GM08714 (cell line): ENCODE data around the gene KRTAP10-11.
"Not testable (repeated sequence)": the region's sequence is repeated elsewhere in the genome, so short reads cannot be mapped to it uniquely, and the experiment has no call there.

Source experiments
- H3K4me3 ChIP-seq: fragments of 200-500 bp; sonication (Bioruptor generic); 2 replicates; pipeline ENCODE4 v1.5.1; 2014; ENCODE audit warnings: mild to moderate bottlenecking, low read length, inconsistent platforms
- ZNF274 ChIP-seq: IDR thresholded peaks from 2 replicates; pipeline ENCODE4 v1.6.1; 2012; ENCODE audit warnings: mild to moderate bottlenecking, low read depth, low read length

KRTAP10-11 gene

DNA sequence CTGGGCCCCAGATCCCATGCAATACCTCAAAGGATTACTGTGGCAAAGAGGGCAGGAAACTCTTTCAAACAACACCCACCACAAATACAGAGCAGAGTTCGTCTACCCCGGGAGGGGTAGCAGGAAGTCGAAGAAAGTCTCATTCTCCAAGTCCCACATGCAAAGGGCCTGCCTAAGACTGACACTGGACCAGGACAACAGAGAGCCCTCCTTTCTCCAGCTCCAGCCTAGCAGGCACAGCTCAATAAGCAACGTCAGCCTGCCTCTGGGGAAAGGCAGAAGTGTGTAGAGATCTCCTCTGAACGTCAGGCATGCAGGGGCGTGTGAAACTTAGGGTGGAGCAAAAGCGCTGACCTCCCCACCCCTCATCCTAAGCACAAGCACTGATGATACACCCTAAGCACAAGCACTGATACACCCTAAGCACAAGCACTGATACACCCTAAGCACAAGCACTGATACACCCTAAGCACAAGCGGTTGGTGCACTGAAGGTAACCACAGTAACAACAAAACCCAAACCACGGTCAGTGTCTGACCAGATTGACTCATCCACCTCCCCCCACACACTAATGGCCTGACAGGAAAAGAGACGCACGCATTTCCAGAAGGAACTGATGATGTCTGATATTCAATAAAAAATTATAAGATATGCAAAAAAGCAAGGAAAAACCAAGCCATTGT lies 12.8 kb downstream of the KRTAP10-11 start:
- TF ChIP-seq ZNF274, result no peak
- H3K4me3 ChIP-seq, result no peak overlapping the region

GRCh38 chr21:44661567-44661966 lies 15.4 kb downstream of the KRTAP10-11 start:
- H3K4me3 ChIP-seq, result not testable (repeated sequence)

- TF ChIP-seq ZNF274, result no peak
- H3K4me3 ChIP-seq, result no peak overlapping the region
Observed at GRCh38 chr21:44664691-44665090, 18.5 kb downstream of the KRTAP10-11 start.

DNA sequence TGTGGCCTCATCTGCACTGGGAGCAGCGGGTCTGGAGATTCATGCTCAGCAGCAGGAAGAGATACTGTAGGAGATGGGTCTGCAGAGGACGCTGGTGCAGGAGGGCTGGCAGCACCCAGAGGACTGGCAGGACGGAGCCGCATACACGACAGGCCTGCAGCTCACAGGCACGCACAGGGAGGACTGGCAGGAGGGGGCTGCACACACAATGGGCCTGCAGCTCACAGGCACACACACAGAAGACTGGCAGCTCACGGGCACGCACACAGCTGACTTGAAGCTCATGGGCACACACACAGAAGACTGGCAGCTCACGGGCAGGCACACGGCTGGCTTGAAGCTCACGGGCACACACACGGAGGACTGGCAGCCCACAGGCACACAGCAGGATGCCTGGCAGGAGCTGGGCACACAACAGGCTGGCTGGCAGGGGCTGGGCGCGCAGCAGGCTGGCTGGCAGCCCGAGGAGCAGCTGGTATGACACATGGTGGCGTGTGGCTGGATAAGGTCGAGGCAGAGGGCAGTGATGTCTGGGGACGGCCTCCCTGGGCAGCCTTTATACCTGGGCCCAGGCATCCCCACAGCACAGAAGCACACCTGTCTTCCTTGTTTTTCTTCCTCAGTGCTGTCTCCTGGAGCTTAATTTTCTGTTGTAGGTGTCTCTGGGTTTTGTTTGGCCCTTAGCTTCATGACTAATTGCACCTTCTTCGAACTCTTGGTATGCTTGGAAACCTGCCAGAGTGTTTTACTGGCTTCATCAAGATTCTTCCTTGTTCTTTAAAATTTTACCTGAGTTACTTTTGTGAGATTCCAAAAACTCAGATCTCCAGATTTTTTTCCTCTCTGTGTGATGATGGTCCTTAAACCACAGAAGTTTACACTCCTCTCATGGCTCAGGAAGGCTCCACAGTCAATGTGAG lies 20.4 kb downstream of the KRTAP10-11 start, which contains the start of gene KRTAP12-2:
KRTAP12-2 (minus strand) TSS at position 527 of the 920 bp plus-strand sequence; CDS start at position 486, 41 bp downstream.
- TF ChIP-seq ZNF274, result no peak
- no peak within 1 kb of the TSS for H3K4me3 ChIP-seq

GRCh38 chr21:44667612-44668011 lies 21.4 kb downstream of the KRTAP10-11 start:
- no peak for TF ChIP-seq ZNF274
- H3K4me3 ChIP-seq, result no peak overlapping the region

GRCh38 chr21:44670642-44671432 lies 24.6 kb downstream of the KRTAP10-11 start:
- no peak for TF ChIP-seq ZNF274
- H3K4me3 ChIP-seq, result no peak overlapping the region

GRCh38 chr21:44671911-44672310 lies 25.7 kb downstream of the KRTAP10-11 start:
- H3K4me3 ChIP-seq, result no peak overlapping the region
- TF ChIP-seq ZNF274, result no peak

GRCh38 chr21:44677881-44678280 lies 31.7 kb downstream of the KRTAP10-11 start:
- no peak for TF ChIP-seq ZNF274
- H3K4me3 ChIP-seq, result no peak overlapping the region

DNA sequence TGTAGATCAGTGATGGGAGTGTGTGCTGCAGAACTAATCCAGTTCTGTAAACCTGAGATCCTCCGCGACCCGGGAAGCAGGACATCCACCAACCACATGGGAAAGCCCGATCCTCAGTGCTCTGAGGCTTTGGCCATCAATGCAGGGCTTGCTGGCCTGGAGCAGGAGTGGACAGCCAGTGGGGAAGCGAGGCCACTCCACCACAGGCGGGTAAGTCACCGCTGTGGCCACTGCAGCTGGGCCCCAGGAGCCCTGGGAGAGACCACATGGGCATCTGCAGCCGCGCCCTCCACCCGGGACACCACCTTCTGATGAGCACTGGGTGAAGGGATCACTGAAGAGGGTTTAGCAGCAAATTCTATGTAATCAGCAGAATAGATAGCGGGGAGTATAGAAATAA lies 34.9 kb downstream of the KRTAP10-11 start:
- no peak for TF ChIP-seq ZNF274
- no peak overlapping the region for H3K4me3 ChIP-seq

GRCh38 chr21:44681861-44682579 lies 35.8 kb downstream of the KRTAP10-11 start, which contains the start of gene KRTAP12-1:
TSS of gene KRTAP12-1 (minus strand) at chr21:44682163. CDS start at chr21:44682123, 40 bp downstream.
- no peak for TF ChIP-seq ZNF274
- H3K4me3 ChIP-seq, result no peak within 1 kb of the TSS

- no peak for TF ChIP-seq ZNF274
- no peak overlapping the region for H3K4me3 ChIP-seq
Observed at GRCh38 chr21:44682580-44683151, 36.5 kb downstream of the KRTAP10-11 start.

GRCh38 chr21:44684077-44684476 lies 37.9 kb downstream of the KRTAP10-11 start:
- no peak overlapping the region for H3K4me3 ChIP-seq
- TF ChIP-seq ZNF274, result no peak

GRCh38 chr21:44684483-44684882 lies 38.3 kb downstream of the KRTAP10-11 start:
- H3K4me3 ChIP-seq, result no peak overlapping the region
- no peak for TF ChIP-seq ZNF274

DNA sequence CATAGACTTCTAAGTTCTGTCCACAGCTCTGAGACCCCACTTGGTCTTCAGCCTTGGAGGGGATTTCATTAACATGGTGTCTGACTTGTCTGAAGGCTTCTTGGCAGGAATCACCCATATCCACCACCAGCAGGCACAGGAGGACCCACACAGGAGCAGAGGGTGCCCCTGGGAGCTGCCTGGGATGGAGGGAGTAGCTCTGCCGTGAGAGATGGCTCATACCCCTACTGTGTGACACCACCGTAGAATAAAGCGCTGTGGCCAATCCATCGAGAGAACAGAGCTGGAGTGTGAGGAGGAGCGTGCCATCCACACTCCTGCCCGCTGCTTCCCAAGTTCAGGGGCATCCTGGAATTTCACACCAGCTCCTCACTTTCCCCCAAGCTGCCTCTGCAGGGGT lies 38.8 kb downstream of the KRTAP10-11 start:
- not testable (repeated sequence) for H3K4me3 ChIP-seq
